PC-9 (cell line): ENCODE results near the gene KIZ. TPM values are rescaled to one million over a fixed set of nuclear protein-coding genes. Genes with fewer than 3 reads are reported as not detected.

ENCODE experiments used
- BruUV-seq: library from RNA; stranded (reverse); fragments of 400-500 nt; replicated peaks from 2 replicates; lab custom pipeline; 2021; lab: Mats Ljungman, UMichigan
- CTCF ChIA-PET: fragments of 300-600 bp; sonication (Branson Sonifier 250); formaldehyde crosslinking; loops from one replicate; lab custom pipeline; 2022; ENCODE audit warnings: antibody characterized with exemption; lab: Charles Lee
- POLR2A ChIA-PET: fragments of 300-600 bp; sonication (Branson Sonifier 250); formaldehyde crosslinking; loops from one replicate; lab custom pipeline; 2022; ENCODE audit warnings: antibody characterized with exemption; ENCODE audit not compliant: unreplicated experiment; lab: Charles Lee
- DNase-seq, 2 experiments: peaks; one replicate each; pipeline versions ENCODE4 v3.0.0 to v3.0.0-alpha.2; 2015 to 2022; ENCODE audit warnings: mixed read lengths in 1 of 2
- H2AFZ ChIP-seq: fragments of 200-600 bp; sonication (generic); 2 replicates; pipeline ENCODE4 v1.8.1; 2017; ENCODE audit warnings: antibody characterized with exemption
- H3F3A ChIP-seq: fragments of 200-600 bp; sonication (generic); 2 replicates; pipeline ENCODE4 v1.8.1; 2017; ENCODE audit warnings: antibody characterized with exemption, mild to moderate bottlenecking, low read depth; ENCODE audit not compliant: insufficient read depth
- H3K27ac ChIP-seq: fragments of 200-600 bp; sonication (generic); 2 replicates; pipeline ENCODE4 v1.6.1; 2016; ENCODE audit warnings: mixed run types
- H3K27me3 ChIP-seq: fragments of 200-600 bp; sonication (generic); 2 replicates; pipeline ENCODE4 v1.6.1; 2016; ENCODE audit warnings: low read depth, mixed run types; ENCODE audit not compliant: insufficient read depth
- H3K36me3 ChIP-seq: fragments of 200-600 bp; sonication (generic); 2 replicates; pipeline ENCODE4 v1.6.1; 2016; ENCODE audit warnings: low read depth, mixed run types
- H3K4me1 ChIP-seq: fragments of 200-600 bp; sonication (generic); replicated peaks from 2 replicates; pipeline ENCODE4 v1.6.1; 2016; ENCODE audit warnings: mixed run types; ENCODE audit not compliant: insufficient read depth
- H3K4me2 ChIP-seq: fragments of 200-600 bp; sonication (generic); 2 replicates; pipeline ENCODE4 v1.6.1; 2017; ENCODE audit warnings: mixed run types
- H3K4me3 ChIP-seq: fragments of 200-600 bp; sonication (generic); 2 replicates; pipeline ENCODE4 v1.6.1; 2016; ENCODE audit warnings: mixed run types
- H3K79me2 ChIP-seq: fragments of 200-600 bp; sonication (generic); 2 replicates; pipeline ENCODE4 v1.6.1; 2017; ENCODE audit warnings: low read depth, mixed run types
- H3K9me2 ChIP-seq: fragments of 200-600 bp; sonication (generic); 2 replicates; pipeline ENCODE4 v1.8.1; 2017; ENCODE audit warnings: mild to moderate bottlenecking; ENCODE audit not compliant: insufficient read depth
- H3K9me3 ChIP-seq: fragments of 200-600 bp; sonication (generic); 2 replicates; pipeline ENCODE4 v1.8.1; 2016; ENCODE audit warnings: low read depth; ENCODE audit not compliant: insufficient read depth
- H4K20me1 ChIP-seq: fragments of 200-600 bp; sonication (generic); 2 replicates; pipeline ENCODE4 v1.8.1; 2017; ENCODE audit not compliant: insufficient read depth
- CTCF ChIP-seq: fragments of 200-600 bp; sonication (generic); conservative IDR thresholded peaks from 2 replicates; pipeline ENCODE4 v1.6.1; 2017; ENCODE audit warnings: mixed run types, antibody characterized with exemption, mild to moderate bottlenecking, moderate library complexity
- EZH2 ChIP-seq: fragments of 200-600 bp; sonication (generic); IDR thresholded peaks from 2 replicates; pipeline ENCODE4 v1.8.0; 2017; ENCODE audit warnings: antibody characterized with exemption, low read depth
- intact Hi-C: fragments of 100-400 bp; cut with micrococcal nuclease; formaldehyde crosslinking; loops from one replicate; pipeline ENCODE4 v1.10.0; 2022; ENCODE audit not compliant: unreplicated experiment
- total RNA-seq: library from RNA; stranded (reverse); gene quantifications from 2 replicates; pipeline ENCODE4 v1.2.3, GENCODE V29; 2021

The KIZ gene
- total RNA-seq, 1 experiment from 2014 or later = 21.5 TPM

GRCh38 chr20:21288587-21289370, 162.9 kb downstream of the KIZ start:
- Histone ChIP-seq H3K4me2 (no peak overlapping the region), H2AFZ (no peak overlapping the region), H3K27ac (no peak overlapping the region), H3K36me3 (no peaks in the 10 kb centered on the region), H3K79me2 (no peaks in the 10 kb centered on the region), H4K20me1 (no peaks in the 10 kb centered on the region), H3K9me3 (no peaks in the 10 kb centered on the region), H3K27me3 (0 out of 2 replicates have a peak, but pooled peaks cover 8% of the 10 kb centered on the region), H3K4me1 (no peaks in the 10 kb centered on the region), H3K4me3 (no peak overlapping the region), H3F3A (no peaks in the 10 kb centered on the region), H3K9me2 (no peaks in the 10 kb centered on the region)
- CTCF ChIA-PET = no interaction called here
- TF ChIP-seq EZH2 (no peak), CTCF (no peak)
- intact Hi-C loops = no loop called here
- DNase-seq = no peak
- BruUV-seq = no TSS peak
- POLR2A ChIA-PET = interaction anchor here (0.6 kb wide), 1 partner anchor 14 kb away, joined by 5 read pairs; no protein-coding TSS in a partner anchor

GRCh38 chr20:21289651-21290050, 163.8 kb downstream of the KIZ start:
- H3K9me2 ChIP-seq = no peaks in the 10 kb centered on the region
- no TSS peak for BruUV-seq
- POLR2A ChIA-PET = interaction anchor here (0.6 kb wide), 1 partner anchor 13 kb away, joined by 5 read pairs; no protein-coding TSS in a partner anchor
- H2AFZ ChIP-seq = no peak overlapping the region
- no peak overlapping the region for H3K4me2 ChIP-seq
- TF ChIP-seq EZH2 = no peak
- TF ChIP-seq CTCF = no peak
- no peak overlapping the region for H3K4me3 ChIP-seq
- DNase-seq = no peak
- CTCF ChIA-PET = no interaction called here
- no peaks in the 10 kb centered on the region for H3K79me2 ChIP-seq
- no peak overlapping the region for H3K27ac ChIP-seq
- H3K9me3 ChIP-seq = no peaks in the 10 kb centered on the region
- H4K20me1 ChIP-seq = no peaks in the 10 kb centered on the region
- H3K4me1 ChIP-seq = no peaks in the 10 kb centered on the region
- intact Hi-C loops = no loop called here
- 0 out of 2 replicates have a peak, but pooled peaks cover 12% of the 10 kb centered on the region for H3K27me3 ChIP-seq
- no peaks in the 10 kb centered on the region for H3K36me3 ChIP-seq
- H3F3A ChIP-seq = no peaks in the 10 kb centered on the region

GRCh38 chr20:21291026-21291425, 165.1 kb downstream of the KIZ start:
- Histone ChIP-seq H3K4me2 (no peak overlapping the region), H3K9me2 (no peaks in the 10 kb centered on the region), H4K20me1 (no peaks in the 10 kb centered on the region), H3F3A (no peaks in the 10 kb centered on the region), H3K27me3 (0 out of 2 replicates have a peak, but pooled peaks cover 6% of the 10 kb centered on the region), H3K36me3 (no peaks in the 10 kb centered on the region), H3K9me3 (no peaks in the 10 kb centered on the region), H3K79me2 (no peaks in the 10 kb centered on the region), H2AFZ (no peak overlapping the region), H3K27ac (no peak overlapping the region), H3K4me3 (no peak overlapping the region), H3K4me1 (no peaks in the 10 kb centered on the region)
- no peak for TF ChIP-seq CTCF
- TF ChIP-seq EZH2 = no peak
- intact Hi-C loops = no loop called here
- no TSS peak for BruUV-seq
- POLR2A ChIA-PET = no interaction called here
- CTCF ChIA-PET = no interaction called here
- DNase-seq = no peak
